ENCODE measurements around the gene BTBD3.

The BTBD3 gene

GRCh38 chr20:11902285-11902697 is 15.4 kb upstream of the BTBD3 start:
- Mint-ChIP-seq H3K27me3 (no peaks in the 10 kb centered on the region), H3K4me1 (ENCODE audit: low read depth) (no peaks in the 10 kb centered on the region), H3K36me3 (ENCODE audit: low read depth) (no peaks in the 10 kb centered on the region), H3K4me3 (no peak overlapping the region), H3K27ac (no peak overlapping the region), H3K9me3 (no peaks in the 10 kb centered on the region)
- no peak for DNase-seq

- Mint-ChIP-seq H3K27me3 (no peaks in the 10 kb centered on the region), H3K4me3 (no peak overlapping the region), H3K9me3 (no peaks in the 10 kb centered on the region), H3K36me3 (ENCODE audit: low read depth) (no peaks in the 10 kb centered on the region), H3K27ac (no peak overlapping the region), H3K4me1 (ENCODE audit: low read depth) (no peaks in the 10 kb centered on the region)
- no peak for DNase-seq
Measured at GRCh38 chr20:11905460-11906179, 12.1 kb upstream of the BTBD3 start.

GRCh38 chr20:11906626-11907480 is 10.8 kb upstream of the BTBD3 start:
- H3K4me3 Mint-ChIP-seq, result no peak overlapping the region
- no peak overlapping the region for H3K27ac Mint-ChIP-seq

GRCh38 chr20:11907621-11908020 is 10.1 kb upstream of the BTBD3 start:
- Mint-ChIP-seq H3K36me3 (ENCODE audit: low read depth) (no peaks in the 10 kb centered on the region), H3K4me3 (no peak overlapping the region), H3K27ac (no peak overlapping the region), H3K9me3 (no peaks in the 10 kb centered on the region), H3K4me1 (ENCODE audit: low read depth) (peaks cover 7% of the 10 kb centered on the region), H3K27me3 (no peaks in the 10 kb centered on the region)
- DNase-seq, result no peak

More at GRCh38 chr20:11906626-11907480, 10.8 kb upstream of the BTBD3 start:
- H3K27me3 Mint-ChIP-seq, result no peaks in the 10 kb centered on the region
- no peaks in the 10 kb centered on the region for H3K36me3 Mint-ChIP-seq (ENCODE audit: low read depth)
- H3K4me1 Mint-ChIP-seq (ENCODE audit: low read depth), result no peaks in the 10 kb centered on the region
- DNase-seq, result no peak
- H3K9me3 Mint-ChIP-seq, result no peaks in the 10 kb centered on the region

- Mint-ChIP-seq H3K27me3 (no peaks in the 10 kb centered on the region), H3K9me3 (no peaks in the 10 kb centered on the region), H3K27ac (no peak overlapping the region), H3K4me3 (no peak overlapping the region), H3K36me3 (ENCODE audit: low read depth) (no peaks in the 10 kb centered on the region), H3K4me1 (ENCODE audit: low read depth) (peaks cover 7% of the 10 kb centered on the region)
- no peak for DNase-seq
Measured at GRCh38 chr20:11912013-11912658, 5.6 kb upstream of the BTBD3 start.

GRCh38 chr20:11912659-11913415 is 4.9 kb upstream of the BTBD3 start:
- no peaks in the 10 kb centered on the region for H3K27me3 Mint-ChIP-seq
- no peaks in the 10 kb centered on the region for H3K36me3 Mint-ChIP-seq (ENCODE audit: low read depth)
- no peaks in the 10 kb centered on the region for H3K9me3 Mint-ChIP-seq
- no peak for DNase-seq
- no peak overlapping the region for H3K4me3 Mint-ChIP-seq
- H3K27ac Mint-ChIP-seq, result no peak overlapping the region
- peaks cover 10% of the 10 kb centered on the region for H3K4me1 Mint-ChIP-seq (ENCODE audit: low read depth)

- Mint-ChIP-seq H3K27me3 (no peaks in the 10 kb centered on the region), H3K4me1 (ENCODE audit: low read depth) (peaks cover 10% of the 10 kb centered on the region), H3K36me3 (ENCODE audit: low read depth) (peaks cover 8% of the 10 kb centered on the region), H3K9me3 (no peaks in the 10 kb centered on the region), H3K4me3 (no peak overlapping the region), H3K27ac (no peak overlapping the region)
- DNase-seq, result no peak
Measured at GRCh38 chr20:11918391-11918845, 725 bp downstream of the BTBD3 start.

GRCh38 chr20:11918981-11919380 is 1.3 kb downstream of the BTBD3 start:
- Mint-ChIP-seq H3K27me3 (no peaks in the 10 kb centered on the region), H3K4me1 (ENCODE audit: low read depth) (peaks cover 10% of the 10 kb centered on the region), H3K36me3 (ENCODE audit: low read depth) (peaks cover 8% of the 10 kb centered on the region), H3K27ac (no peak overlapping the region), H3K4me3 (no peak overlapping the region), H3K9me3 (no peaks in the 10 kb centered on the region)
- no peak for DNase-seq

- no peaks in the 10 kb centered on the region for H3K27me3 Mint-ChIP-seq
- DNase-seq, result no peak
- H3K4me3 Mint-ChIP-seq, result no peak overlapping the region
- H3K4me1 Mint-ChIP-seq (ENCODE audit: low read depth), result peaks cover 10% of the 10 kb centered on the region
- no peak overlapping the region for H3K27ac Mint-ChIP-seq
- H3K9me3 Mint-ChIP-seq, result no peaks in the 10 kb centered on the region
- peaks cover 8% of the 10 kb centered on the region for H3K36me3 Mint-ChIP-seq (ENCODE audit: low read depth)
Measured at GRCh38 chr20:11919581-11919980, 1.9 kb downstream of the BTBD3 start.

- Mint-ChIP-seq H3K27me3 (no peaks in the 10 kb centered on the region), H3K9me3 (no peaks in the 10 kb centered on the region), H3K4me1 (ENCODE audit: low read depth) (peaks cover 10% of the 10 kb centered on the region), H3K36me3 (ENCODE audit: low read depth) (peaks cover 8% of the 10 kb centered on the region), H3K27ac (no peak overlapping the region), H3K4me3 (no peak overlapping the region)
- no peak for DNase-seq
Measured at GRCh38 chr20:11920083-11920482, 2.4 kb downstream of the BTBD3 start.

GRCh38 chr20:11921321-11921720 is 3.6 kb downstream of the BTBD3 start:
- Mint-ChIP-seq H3K27me3 (no peaks in the 10 kb centered on the region), H3K27ac (no peak overlapping the region), H3K36me3 (ENCODE audit: low read depth) (peaks cover 8% of the 10 kb centered on the region), H3K4me3 (no peak overlapping the region), H3K9me3 (no peaks in the 10 kb centered on the region), H3K4me1 (ENCODE audit: low read depth) (peaks cover 10% of the 10 kb centered on the region)
- DNase-seq, result no peak

- H3K4me3 Mint-ChIP-seq, result no peak overlapping the region
- peaks cover 10% of the 10 kb centered on the region for H3K4me1 Mint-ChIP-seq (ENCODE audit: low read depth)
- H3K27ac Mint-ChIP-seq, result no peak overlapping the region
- no peaks in the 10 kb centered on the region for H3K27me3 Mint-ChIP-seq
- no peaks in the 10 kb centered on the region for H3K9me3 Mint-ChIP-seq
- no peak for DNase-seq
- peaks cover 8% of the 10 kb centered on the region for H3K36me3 Mint-ChIP-seq (ENCODE audit: low read depth)
Measured at GRCh38 chr20:11922561-11922960, 4.9 kb downstream of the BTBD3 start.

GRCh38 chr20:11924923-11925322 is 7.2 kb downstream of the BTBD3 start:
- no peaks in the 10 kb centered on the region for H3K4me1 Mint-ChIP-seq (ENCODE audit: low read depth)
- H3K4me3 Mint-ChIP-seq, result no peak overlapping the region
- H3K27ac Mint-ChIP-seq, result no peak overlapping the region
- H3K36me3 Mint-ChIP-seq (ENCODE audit: low read depth), result peaks cover 8% of the 10 kb centered on the region
- no peaks in the 10 kb centered on the region for H3K9me3 Mint-ChIP-seq
- no peaks in the 10 kb centered on the region for H3K27me3 Mint-ChIP-seq
- no peak for DNase-seq

- Mint-ChIP-seq H3K27me3 (no peaks in the 10 kb centered on the region), H3K4me3 (no peak overlapping the region), H3K9me3 (no peaks in the 10 kb centered on the region), H3K27ac (no peak overlapping the region), H3K4me1 (ENCODE audit: low read depth) (no peaks in the 10 kb centered on the region), H3K36me3 (ENCODE audit: low read depth) (peaks cover 8% of the 10 kb centered on the region)
- DNase-seq, result no peak
Measured at GRCh38 chr20:11926292-11926998, 8.8 kb downstream of the BTBD3 start.
